ENCODE results near the gene SARM1. TPM values are rescaled to one million over a fixed set of nuclear protein-coding genes. Genes with fewer than 3 reads are reported as not detected.

The SARM1 gene
- total and polyA plus RNA-seq, 2 of the 13 experiments (the other 11 are each of a cell fraction or from before 2014, with no cell fraction given) = 0.73 to 0.86 TPM

DNA sequence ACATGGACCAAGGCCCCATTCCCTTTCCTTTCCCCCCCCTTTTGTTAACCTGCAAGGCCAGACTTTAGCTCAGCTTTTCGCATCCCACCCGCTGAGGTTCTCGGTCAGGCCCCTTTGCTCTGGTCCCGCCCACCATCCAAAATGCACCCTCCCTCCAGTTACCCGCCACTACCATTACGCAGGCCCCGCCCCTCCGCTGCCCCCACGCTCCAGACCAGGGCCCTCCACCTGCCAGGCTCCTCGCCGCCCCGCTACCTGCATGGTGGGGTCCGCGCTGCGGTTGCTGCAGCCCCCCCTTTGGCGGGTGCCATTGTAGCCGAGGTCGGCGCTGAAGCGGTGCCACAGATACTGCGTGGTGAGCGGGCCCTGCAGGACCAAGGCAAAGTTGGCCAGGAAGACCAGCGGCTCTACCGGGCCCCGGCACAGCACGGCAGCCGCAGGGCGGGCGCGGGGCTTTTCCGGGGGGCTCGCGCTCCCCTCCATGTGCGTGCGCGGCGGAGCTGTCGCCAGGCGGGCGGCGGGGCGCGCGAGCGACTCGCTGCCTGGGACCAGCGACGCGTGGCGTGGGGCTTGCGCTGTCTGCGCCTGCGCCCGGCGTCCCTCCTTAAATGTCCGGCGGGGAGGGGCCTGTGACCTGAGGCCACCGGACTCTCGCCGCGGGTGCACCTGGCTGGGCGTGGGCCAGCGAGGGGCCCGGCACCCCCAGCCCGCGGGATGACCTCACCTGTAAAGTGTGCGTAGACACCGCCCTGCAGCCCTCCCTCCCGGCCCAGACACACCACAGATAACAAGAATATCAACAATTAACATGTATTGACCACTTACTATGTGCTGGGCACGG is 34.4 kb downstream of the SARM1 start, which contains the start of gene SLC46A1 (continued):
- TF ChIP-seq, protein P1, sequence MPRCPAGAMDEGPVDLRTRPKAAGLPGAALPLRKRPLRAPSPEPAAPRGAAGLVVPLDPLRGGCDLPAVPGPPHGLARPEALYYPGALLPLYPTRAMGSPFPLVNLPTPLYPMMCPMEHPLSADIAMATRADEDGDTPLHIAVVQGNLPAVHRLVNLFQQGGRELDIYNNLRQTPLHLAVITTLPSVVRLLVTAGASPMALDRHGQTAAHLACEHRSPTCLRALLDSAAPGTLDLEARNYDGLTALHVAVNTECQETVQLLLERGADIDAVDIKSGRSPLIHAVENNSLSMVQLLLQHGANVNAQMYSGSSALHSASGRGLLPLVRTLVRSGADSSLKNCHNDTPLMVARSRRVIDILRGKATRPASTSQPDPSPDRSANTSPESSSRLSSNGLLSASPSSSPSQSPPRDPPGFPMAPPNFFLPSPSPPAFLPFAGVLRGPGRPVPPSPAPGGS (CRISPR knock-in tag; IDR thresholded peaks at IDR 0.05) = peak; percentile 64; the same call in 1 of the 2 replicates
- TF ChIP-seq ZNF614 (CRISPR knock-in tag; IDR thresholded peaks at IDR 0.05; ENCODE audit: borderline replicate concordance) (no peak), FIP1L1 (IDR thresholded peaks at IDR 0.05; ENCODE audit: borderline replicate concordance, insufficient read depth, low read depth, low read length) (no peak), HOXA5 (CRISPR knock-in tag; IDR thresholded peaks at IDR 0.05) (no peak), ZNF879 (CRISPR knock-in tag; IDR thresholded peaks at IDR 0.05) (no peak), ZSCAN20 (CRISPR knock-in tag; IDR thresholded peaks at IDR 0.05; ENCODE audit: borderline replicate concordance) (no peak), ZNF607 (CRISPR knock-in tag; IDR thresholded peaks at IDR 0.05; ENCODE audit: borderline replicate concordance) (no peak), KDM3A (CRISPR knock-in tag; IDR thresholded peaks at IDR 0.05; ENCODE audit: low read depth) (no peak), HMGA1 (CRISPR knock-in tag; conservative IDR thresholded peaks at IDR 0.05) (no peak), BRCA1 (CRISPR knock-in tag; IDR thresholded peaks at IDR 0.05) (no peak), MAFF (IDR thresholded peaks at IDR 0.05; ENCODE audit: low read depth, low read length) (no peak), ZNF510 (CRISPR knock-in tag; IDR thresholded peaks at IDR 0.05; ENCODE audit: low read depth) (no peak)
- TF ChIP-seq, protein P2, sequence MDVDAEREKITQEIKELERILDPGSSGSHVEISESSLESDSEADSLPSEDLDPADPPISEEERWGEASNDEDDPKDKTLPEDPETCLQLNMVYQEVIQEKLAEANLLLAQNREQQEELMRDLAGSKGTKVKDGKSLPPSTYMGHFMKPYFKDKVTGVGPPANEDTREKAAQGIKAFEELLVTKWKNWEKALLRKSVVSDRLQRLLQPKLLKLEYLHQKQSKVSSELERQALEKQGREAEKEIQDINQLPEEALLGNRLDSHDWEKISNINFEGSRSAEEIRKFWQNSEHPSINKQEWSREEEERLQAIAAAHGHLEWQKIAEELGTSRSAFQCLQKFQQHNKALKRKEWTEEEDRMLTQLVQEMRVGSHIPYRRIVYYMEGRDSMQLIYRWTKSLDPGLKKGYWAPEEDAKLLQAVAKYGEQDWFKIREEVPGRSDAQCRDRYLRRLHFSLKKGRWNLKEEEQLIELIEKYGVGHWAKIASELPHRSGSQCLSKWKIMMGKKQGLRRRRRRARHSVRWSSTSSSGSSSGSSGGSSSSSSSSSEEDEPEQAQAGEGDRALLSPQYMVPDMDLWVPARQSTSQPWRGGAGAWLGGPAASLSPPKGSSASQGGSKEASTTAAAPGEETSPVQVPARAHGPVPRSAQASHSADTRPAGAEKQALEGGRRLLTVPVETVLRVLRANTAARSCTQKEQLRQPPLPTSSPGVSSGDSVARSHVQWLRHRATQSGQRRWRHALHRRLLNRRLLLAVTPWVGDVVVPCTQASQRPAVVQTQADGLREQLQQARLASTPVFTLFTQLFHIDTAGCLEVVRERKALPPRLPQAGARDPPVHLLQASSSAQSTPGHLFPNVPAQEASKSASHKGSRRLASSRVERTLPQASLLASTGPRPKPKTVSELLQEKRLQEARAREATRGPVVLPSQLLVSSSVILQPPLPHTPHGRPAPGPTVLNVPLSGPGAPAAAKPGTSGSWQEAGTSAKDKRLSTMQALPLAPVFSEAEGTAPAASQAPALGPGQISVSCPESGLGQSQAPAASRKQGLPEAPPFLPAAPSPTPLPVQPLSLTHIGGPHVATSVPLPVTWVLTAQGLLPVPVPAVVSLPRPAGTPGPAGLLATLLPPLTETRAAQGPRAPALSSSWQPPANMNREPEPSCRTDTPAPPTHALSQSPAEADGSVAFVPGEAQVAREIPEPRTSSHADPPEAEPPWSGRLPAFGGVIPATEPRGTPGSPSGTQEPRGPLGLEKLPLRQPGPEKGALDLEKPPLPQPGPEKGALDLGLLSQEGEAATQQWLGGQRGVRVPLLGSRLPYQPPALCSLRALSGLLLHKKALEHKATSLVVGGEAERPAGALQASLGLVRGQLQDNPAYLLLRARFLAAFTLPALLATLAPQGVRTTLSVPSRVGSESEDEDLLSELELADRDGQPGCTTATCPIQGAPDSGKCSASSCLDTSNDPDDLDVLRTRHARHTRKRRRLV (CRISPR knock-in tag; IDR thresholded peaks at IDR 0.05) = no peak
- TF ChIP-seq, protein P3, sequence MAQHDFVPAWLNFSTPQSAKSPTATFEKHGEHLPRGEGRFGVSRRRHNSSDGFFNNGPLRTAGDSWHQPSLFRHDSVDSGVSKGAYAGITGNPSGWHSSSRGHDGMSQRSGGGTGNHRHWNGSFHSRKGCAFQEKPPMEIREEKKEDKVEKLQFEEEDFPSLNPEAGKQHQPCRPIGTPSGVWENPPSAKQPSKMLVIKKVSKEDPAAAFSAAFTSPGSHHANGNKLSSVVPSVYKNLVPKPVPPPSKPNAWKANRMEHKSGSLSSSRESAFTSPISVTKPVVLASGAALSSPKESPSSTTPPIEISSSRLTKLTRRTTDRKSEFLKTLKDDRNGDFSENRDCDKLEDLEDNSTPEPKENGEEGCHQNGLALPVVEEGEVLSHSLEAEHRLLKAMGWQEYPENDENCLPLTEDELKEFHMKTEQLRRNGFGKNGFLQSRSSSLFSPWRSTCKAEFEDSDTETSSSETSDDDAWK (CRISPR knock-in tag; IDR thresholded peaks at IDR 0.05) = no peak
- TF ChIP-seq, protein P4, sequence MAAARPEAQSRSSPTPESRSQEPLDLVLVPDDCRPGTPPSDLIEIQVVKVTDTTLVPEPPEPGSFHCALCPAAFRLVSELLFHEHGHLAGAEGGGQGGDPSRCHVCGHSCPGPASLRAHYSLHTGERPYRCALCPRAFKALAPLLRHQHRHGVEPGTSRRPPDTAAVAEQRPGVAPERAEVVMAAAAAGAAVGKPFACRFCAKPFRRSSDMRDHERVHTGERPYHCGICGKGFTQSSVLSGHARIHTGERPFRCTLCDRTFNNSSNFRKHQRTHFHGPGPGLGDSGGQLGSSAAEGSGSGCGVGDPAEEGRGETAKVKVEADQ (CRISPR knock-in tag; IDR thresholded peaks at IDR 0.05; ENCODE audit: borderline replicate concordance) = peak; percentile 88
